ENCODE results near the gene L3MBTL4.

DNA sequence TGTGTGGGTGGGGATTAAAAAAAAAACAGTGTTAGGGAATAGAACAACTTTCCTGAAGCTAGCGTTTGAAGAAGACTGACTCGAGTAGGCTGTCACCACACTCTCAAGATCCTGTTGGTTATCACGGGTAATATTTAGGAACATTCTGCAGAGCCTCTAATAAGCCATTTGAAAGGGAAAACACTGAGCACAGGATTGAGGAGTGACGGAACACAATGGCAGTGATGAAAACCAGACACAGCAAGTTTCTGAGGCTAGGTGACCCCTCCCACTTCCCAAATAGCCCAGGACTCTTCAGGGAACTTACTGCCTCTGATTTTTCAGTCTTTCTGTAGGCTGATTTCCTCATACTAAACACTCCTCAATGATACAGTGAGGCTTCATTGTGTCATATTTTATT, 431.2 kb downstream of the L3MBTL4 start:
- TF ChIP-seq POLR2A (IDR thresholded peaks at IDR 0.05), result no peak
- TF ChIP-seq, protein P1, sequence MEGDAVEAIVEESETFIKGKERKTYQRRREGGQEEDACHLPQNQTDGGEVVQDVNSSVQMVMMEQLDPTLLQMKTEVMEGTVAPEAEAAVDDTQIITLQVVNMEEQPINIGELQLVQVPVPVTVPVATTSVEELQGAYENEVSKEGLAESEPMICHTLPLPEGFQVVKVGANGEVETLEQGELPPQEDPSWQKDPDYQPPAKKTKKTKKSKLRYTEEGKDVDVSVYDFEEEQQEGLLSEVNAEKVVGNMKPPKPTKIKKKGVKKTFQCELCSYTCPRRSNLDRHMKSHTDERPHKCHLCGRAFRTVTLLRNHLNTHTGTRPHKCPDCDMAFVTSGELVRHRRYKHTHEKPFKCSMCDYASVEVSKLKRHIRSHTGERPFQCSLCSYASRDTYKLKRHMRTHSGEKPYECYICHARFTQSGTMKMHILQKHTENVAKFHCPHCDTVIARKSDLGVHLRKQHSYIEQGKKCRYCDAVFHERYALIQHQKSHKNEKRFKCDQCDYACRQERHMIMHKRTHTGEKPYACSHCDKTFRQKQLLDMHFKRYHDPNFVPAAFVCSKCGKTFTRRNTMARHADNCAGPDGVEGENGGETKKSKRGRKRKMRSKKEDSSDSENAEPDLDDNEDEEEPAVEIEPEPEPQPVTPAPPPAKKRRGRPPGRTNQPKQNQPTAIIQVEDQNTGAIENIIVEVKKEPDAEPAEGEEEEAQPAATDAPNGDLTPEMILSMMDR (IDR thresholded peaks at IDR 0.05), result no peak
